ENCODE measurements around the gene CCL23. TPM values are rescaled to one million over a fixed set of nuclear protein-coding genes. Genes with fewer than 3 reads are reported as not detected.

CCL23 gene, protein sequence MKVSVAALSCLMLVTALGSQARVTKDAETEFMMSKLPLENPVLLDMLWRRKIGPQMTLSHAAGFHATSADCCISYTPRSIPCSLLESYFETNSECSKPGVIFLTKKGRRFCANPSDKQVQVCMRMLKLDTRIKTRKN
- not detected in 2 replicates for total RNA-seq
- polyA plus RNA-seq, result not detected in 2 replicates
- not detected in 2 replicates for polyA plus RNA-seq (2012)
- not detected in 2 replicates for polyA minus RNA-seq (ENCODE audit: low replicate concordance)

DNA sequence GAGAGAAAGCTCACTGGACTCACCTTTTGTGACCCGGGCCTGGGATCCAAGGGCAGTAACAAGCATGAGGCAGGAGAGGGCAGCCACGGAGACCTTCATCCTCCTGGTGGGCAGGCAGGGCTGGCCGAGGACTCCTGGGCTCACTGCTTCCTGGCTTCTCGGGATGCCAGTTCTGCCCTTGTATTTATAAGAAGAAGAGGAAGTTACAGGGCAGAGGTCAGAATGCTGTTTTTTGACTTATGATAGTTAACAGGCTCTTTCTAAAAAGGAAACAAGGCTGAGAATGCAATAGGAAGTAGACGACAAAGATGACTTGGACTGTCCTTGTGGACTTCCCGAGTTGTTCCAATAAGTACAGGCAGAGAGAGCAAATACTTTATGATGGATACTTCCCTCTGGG is at the start of gene CCL23:
TSS of gene CCL23 (minus strand) at position 174 of the 400 bp plus-strand sequence. CDS start at position 99, 75 bp downstream.
- no peaks in the 10 kb centered on the region for H3K9me3 ChIP-seq (ENCODE audit: control insufficient read depth, insufficient read depth, low read depth, low read length)
- H2AFZ ChIP-seq (ENCODE audit: low read length), result no peak within 1 kb of the TSS
- H3K9ac ChIP-seq (ENCODE audit: insufficient read depth, low read length), result no peak within 1 kb of the TSS
- no peak within 1 kb of the TSS for H3K4me2 ChIP-seq (ENCODE audit: extremely low read depth, insufficient read depth, low read length)
- H3K4me1 ChIP-seq (ENCODE audit: control insufficient read depth, extremely low read depth, insufficient read depth, low read length), result no peaks in the 10 kb centered on the region
- no peaks in the 10 kb centered on the region for H3K79me2 ChIP-seq (ENCODE audit: control insufficient read depth, insufficient read depth, low read length)
- H3K27ac ChIP-seq (ENCODE audit: insufficient read depth, low read length), result no peak within 1 kb of the TSS
- DNase-seq (ENCODE audit: low read depth in 2 of 2), result no peak
- TF ChIP-seq EZH2 (IDR thresholded peaks at IDR 0.05; ENCODE audit: low read length, missing control alignments), result no peak
- no peaks in the 10 kb centered on the region for H4K20me1 ChIP-seq (ENCODE audit: control insufficient read depth, extremely low read depth, insufficient read depth, low read length)
- no peaks in the 10 kb centered on the region for H3K27me3 ChIP-seq (ENCODE audit: control insufficient read depth, insufficient read depth, low read length)
- H3K36me3 ChIP-seq (ENCODE audit: control insufficient read depth, insufficient read depth, low read length), result no peaks in the 10 kb centered on the region
- H3K4me3 ChIP-seq (replicated peaks in 1 of 4; ENCODE audit: control extremely low read depth in 1 of 4, insufficient read depth in 1 of 4, low read depth in 3 of 4, low read length in 4 of 4), result no peak within 1 kb of the TSS

DNA sequence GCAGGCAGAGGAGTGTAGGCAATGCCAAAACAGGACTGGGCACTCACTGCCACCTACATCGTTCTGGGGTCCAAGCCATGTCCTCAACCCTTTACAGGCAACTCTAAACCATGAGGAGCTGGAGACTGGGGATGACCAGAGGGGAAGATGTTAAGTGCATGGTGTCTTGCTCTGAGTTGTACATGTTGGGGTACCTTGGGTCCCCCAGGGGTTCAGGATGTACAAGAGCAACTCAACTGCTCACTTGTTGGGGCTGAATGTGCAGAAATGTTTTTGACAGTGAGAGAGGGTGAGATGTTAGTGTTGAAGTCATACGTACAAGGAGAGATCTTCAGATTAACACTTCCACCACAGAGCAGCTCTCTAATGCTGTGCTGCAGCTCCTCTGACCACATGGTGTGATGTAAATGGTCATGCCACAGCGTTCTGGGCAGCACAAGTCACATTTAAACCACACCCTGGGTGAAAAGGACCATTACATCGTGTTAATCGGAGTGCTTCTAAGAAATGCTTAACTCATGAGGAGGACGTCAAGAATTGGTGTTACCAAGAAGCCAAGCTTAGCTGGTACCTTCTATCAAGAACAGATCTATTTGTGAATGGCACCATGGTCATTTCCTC is 48.7 kb upstream of the CCL23 start:
- TF ChIP-seq EZH2 (IDR thresholded peaks at IDR 0.05; ENCODE audit: low read length, missing control alignments), result no peak
- TF ChIP-seq, protein P1, sequence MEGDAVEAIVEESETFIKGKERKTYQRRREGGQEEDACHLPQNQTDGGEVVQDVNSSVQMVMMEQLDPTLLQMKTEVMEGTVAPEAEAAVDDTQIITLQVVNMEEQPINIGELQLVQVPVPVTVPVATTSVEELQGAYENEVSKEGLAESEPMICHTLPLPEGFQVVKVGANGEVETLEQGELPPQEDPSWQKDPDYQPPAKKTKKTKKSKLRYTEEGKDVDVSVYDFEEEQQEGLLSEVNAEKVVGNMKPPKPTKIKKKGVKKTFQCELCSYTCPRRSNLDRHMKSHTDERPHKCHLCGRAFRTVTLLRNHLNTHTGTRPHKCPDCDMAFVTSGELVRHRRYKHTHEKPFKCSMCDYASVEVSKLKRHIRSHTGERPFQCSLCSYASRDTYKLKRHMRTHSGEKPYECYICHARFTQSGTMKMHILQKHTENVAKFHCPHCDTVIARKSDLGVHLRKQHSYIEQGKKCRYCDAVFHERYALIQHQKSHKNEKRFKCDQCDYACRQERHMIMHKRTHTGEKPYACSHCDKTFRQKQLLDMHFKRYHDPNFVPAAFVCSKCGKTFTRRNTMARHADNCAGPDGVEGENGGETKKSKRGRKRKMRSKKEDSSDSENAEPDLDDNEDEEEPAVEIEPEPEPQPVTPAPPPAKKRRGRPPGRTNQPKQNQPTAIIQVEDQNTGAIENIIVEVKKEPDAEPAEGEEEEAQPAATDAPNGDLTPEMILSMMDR (conservative IDR thresholded peaks at IDR 0.05 in 1 of 2, IDR thresholded peaks at IDR 0.05 in 1 of 2; ENCODE audit: low read depth in 1 of 2, low read length in 2 of 2), result no peak
- Histone ChIP-seq H3K4me2 (ENCODE audit: extremely low read depth, insufficient read depth, low read length) (no peak overlapping the region), H3K4me3 (replicated peaks in 1 of 4; ENCODE audit: control extremely low read depth in 1 of 4, insufficient read depth in 1 of 4, low read depth in 3 of 4, low read length in 4 of 4) (no peak overlapping the region), H3K36me3 (ENCODE audit: control insufficient read depth, insufficient read depth, low read length) (no peaks in the 10 kb centered on the region), H3K27me3 (ENCODE audit: control insufficient read depth, insufficient read depth, low read length) (no peaks in the 10 kb centered on the region), H3K9ac (ENCODE audit: insufficient read depth, low read length) (no peak overlapping the region), H3K79me2 (ENCODE audit: control insufficient read depth, insufficient read depth, low read length) (no peaks in the 10 kb centered on the region), H3K9me3 (ENCODE audit: control insufficient read depth, insufficient read depth, low read depth, low read length) (no peaks in the 10 kb centered on the region), H3K4me1 (ENCODE audit: control insufficient read depth, extremely low read depth, insufficient read depth, low read length) (no peaks in the 10 kb centered on the region), H4K20me1 (ENCODE audit: control insufficient read depth, extremely low read depth, insufficient read depth, low read length) (no peaks in the 10 kb centered on the region), H3K27ac (ENCODE audit: insufficient read depth, low read length) (no peak overlapping the region), H2AFZ (ENCODE audit: low read length) (no peak overlapping the region)
- DNase-seq (ENCODE audit: low read depth in 2 of 2), result no peak

DNA sequence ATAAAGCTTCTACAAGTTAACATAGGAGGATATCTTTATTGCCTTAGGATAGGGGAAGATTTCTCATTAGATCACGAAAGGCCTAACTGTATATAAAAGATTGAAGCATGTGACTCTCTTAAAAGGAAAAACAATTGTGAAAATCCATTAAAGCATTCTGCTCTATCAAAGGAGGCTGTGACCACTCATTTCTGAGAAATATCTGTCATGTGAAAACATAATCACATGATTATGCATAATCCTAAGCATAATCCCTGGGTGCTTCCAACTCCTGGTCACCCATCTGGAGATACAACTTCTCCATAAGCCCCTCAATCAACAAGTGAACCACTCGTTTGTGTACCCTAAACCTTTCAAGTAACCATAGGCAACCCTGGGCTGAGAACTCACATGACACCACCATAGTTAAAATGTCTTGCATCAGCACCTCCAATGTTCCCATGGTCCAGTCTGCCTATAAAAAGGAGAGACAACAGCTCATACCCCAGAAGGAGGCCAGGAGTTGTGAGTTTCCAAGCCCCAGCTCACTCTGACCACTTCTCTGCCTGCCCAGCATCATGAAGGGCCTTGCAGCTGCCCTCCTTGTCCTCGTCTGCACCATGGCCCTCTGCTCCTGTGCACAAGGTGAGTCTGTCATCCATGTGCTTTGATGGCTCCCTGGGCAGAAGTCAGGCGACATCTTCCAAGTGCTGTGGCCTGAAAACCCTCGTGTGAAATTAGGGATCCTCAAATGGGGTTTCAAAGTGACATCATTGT is 46.2 kb upstream of the CCL23 start, which contains the start of gene CCL18:
TSS of gene CCL18 (plus strand) at position 487 of the 756 bp plus-strand sequence. CDS start at position 558, 71 bp downstream.
- Histone ChIP-seq H3K4me3 (replicated peaks in 1 of 4; ENCODE audit: control extremely low read depth in 1 of 4, insufficient read depth in 1 of 4, low read depth in 3 of 4, low read length in 4 of 4) (no peak within 1 kb of the TSS), H3K36me3 (ENCODE audit: control insufficient read depth, insufficient read depth, low read length) (no peaks in the 10 kb centered on the region), H4K20me1 (ENCODE audit: control insufficient read depth, extremely low read depth, insufficient read depth, low read length) (no peaks in the 10 kb centered on the region), H3K27ac (ENCODE audit: insufficient read depth, low read length) (no peak within 1 kb of the TSS), H3K79me2 (ENCODE audit: control insufficient read depth, insufficient read depth, low read length) (no peaks in the 10 kb centered on the region), H3K4me2 (ENCODE audit: extremely low read depth, insufficient read depth, low read length) (no peak within 1 kb of the TSS), H3K9me3 (ENCODE audit: control insufficient read depth, insufficient read depth, low read depth, low read length) (no peaks in the 10 kb centered on the region), H3K27me3 (ENCODE audit: control insufficient read depth, insufficient read depth, low read length) (no peaks in the 10 kb centered on the region), H2AFZ (ENCODE audit: low read length) (no peak within 1 kb of the TSS), H3K9ac (ENCODE audit: insufficient read depth, low read length) (no peak within 1 kb of the TSS), H3K4me1 (ENCODE audit: control insufficient read depth, extremely low read depth, insufficient read depth, low read length) (no peaks in the 10 kb centered on the region)
- no peak for TF ChIP-seq EZH2 (IDR thresholded peaks at IDR 0.05; ENCODE audit: low read length, missing control alignments)
- TF ChIP-seq, protein P1 (conservative IDR thresholded peaks at IDR 0.05 in 1 of 2, IDR thresholded peaks at IDR 0.05 in 1 of 2; ENCODE audit: low read depth in 1 of 2, low read length in 2 of 2), result no peak
- DNase-seq (ENCODE audit: low read depth in 2 of 2), result no peak

Measured in fibroblast of lung (primary cell).